ENCODE data around the gene KCNC1.

KCNC1 gene

GRCh38 chr11:17739945-17740338, 5.4 kb downstream of the KCNC1 start:
- no peak for DNase-seq

GRCh38 chr11:17740649-17741235, 6.2 kb downstream of the KCNC1 start:
- DNase-seq: no peak

DNA sequence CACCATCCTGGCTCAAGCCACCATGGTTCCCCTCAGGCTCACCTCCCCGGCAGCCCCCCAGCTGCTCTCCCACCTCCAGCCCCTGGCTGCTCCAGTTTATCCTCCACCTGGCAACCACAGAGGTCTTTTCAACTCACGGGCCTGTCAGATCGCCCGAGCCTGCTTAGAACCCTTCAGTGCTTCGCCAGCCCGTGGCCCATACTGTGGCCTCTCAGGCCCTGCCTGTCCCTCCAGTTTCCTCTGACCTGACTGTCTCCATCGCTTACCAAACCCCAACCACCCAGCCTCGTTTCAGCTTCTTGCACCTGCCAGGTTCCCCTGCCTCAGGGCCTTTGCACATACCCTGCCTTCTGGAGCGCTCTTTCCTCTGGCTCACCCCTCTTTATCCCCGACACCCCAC, 6.9 kb downstream of the KCNC1 start:
- DNase-seq: no peak

- DNase-seq: no peak
Observed at GRCh38 chr11:17742019-17742418, 7.4 kb downstream of the KCNC1 start.

- no peak for DNase-seq
Observed at GRCh38 chr11:17743026-17743807, 8.6 kb downstream of the KCNC1 start.

GRCh38 chr11:17743808-17744119, 9.2 kb downstream of the KCNC1 start:
- DNase-seq: no peak

GRCh38 chr11:17744151-17744940, 9.8 kb downstream of the KCNC1 start:
- DNase-seq: no peak

- no peak for DNase-seq
Observed at GRCh38 chr11:17745023-17745772, 10.6 kb downstream of the KCNC1 start.

DNA sequence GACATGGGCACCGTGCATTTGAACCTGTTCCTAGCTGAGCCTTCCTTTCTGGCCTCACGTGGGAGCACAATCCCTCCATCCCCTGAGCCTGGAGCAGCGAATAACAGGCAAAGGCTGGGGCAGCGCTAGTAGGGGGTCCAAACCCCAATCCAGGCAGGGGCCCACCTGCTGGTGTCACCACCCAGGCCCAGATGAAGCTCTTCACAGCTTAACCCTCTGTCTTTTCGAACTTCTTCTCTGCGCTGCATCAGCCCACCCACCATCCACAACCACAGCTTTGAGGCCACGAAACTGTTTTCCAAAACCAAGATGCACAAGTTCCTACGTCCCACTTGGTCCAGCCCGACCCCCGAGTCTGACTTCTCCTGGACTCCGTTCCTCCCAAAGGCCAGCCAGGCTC, 11.5 kb downstream of the KCNC1 start:
- DNase-seq: no peak

GRCh38 chr11:17747131-17747955, 12.8 kb downstream of the KCNC1 start:
- no peak for DNase-seq

DNA sequence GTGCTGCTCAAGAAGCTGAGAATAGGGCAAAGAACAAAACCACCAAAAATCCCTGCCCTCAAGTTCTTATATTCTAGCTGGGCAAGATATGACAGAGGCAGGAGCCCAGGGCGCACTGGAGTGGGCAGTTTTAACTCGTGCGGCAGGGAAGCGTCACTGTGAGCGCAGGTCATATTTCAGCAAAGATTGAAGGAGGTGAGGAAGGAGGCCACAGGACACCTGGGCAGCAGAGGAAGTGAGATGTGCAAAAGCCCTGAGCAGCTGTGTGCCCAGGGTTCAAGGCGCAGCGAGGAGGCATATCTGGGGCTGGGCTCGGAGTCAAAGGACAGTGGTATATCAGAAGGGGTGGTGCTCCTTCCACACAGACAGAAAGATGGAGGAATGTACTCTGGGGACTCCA, 13.5 kb downstream of the KCNC1 start:
- DNase-seq: no peak

DNA sequence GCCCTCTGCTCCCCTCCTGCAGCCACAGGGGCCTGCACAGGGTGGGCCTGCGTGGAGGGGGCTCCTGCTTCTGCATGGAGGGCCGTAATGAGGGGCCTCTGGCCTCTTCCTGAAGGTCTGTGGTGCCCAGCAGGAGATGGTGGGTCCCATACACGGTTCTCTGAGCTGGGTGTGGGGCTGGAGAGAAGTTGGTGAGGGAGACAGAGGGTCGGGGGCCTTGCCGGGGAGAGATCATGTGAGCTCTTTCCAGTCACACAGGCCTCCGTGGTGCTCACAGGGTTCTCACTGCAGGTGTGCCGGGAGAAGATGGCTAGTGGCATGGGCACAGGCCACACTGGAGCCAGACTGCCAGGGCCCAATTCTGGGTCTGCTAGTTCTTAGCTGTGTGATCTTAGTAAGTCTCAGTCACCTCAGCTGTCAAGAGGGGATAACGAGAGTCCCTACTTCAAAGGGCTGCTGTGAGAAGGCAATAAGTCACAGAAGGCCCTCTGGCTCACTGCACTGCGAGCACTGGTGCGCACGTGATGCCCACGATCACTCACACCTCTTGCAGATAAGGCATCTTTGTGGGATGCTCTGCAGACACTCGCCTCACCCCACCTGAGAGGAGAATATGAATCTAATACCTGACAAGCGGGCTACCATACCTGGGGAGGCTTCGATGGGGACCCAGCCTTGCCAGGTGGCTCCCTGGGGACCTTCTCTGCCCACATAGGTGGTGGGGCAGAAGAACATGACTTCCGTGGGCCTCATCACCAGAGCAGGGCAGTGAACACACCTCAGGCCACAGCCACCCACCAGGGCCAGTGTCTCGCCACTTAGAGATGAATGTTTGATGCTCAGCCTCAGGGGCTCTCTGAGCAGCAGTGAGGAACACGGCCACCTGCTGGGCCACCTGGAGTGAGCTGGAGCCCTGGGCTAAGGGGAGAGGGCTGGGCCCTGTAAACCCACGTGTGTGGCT, 14.5 kb downstream of the KCNC1 start:
- no peak for DNase-seq

DNA sequence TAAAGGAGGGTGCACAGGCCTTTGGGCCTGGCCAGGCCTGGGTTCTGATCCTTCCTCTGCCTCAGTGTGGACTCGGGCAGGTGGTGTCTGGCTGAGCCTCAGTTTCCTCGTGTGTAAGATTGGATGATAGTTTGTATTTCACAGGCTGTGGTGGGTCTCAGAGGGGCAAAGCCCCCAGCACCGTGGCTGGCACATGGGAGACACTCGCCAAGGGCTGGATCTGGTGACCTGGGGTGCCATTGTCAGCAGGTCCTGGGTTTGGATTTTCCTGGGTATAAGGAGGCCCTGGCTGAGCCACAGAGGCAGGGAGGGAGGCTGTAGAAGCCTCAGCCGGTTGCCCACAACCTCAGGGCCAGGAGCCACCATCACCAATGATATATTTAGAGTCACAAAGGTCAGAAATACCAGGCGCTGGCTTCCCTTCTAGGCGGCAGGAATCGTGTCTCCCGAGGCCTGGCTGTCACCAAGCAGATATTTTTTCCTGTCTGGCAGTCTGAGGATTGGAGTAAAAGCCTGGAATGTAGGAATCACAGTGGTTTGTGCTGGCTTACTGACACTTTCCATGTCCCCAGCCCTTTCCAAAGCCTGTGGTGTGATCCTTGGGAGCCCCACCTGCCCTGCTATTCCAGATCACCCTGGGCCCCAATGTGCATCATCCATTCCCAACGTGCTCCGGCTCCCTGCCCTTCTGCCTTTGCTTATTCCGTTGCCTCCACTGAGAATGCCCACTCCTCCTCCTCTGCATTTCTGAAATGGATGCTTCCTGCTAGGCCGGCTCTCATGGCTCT, 15.6 kb downstream of the KCNC1 start:
- no peak for DNase-seq

DNA sequence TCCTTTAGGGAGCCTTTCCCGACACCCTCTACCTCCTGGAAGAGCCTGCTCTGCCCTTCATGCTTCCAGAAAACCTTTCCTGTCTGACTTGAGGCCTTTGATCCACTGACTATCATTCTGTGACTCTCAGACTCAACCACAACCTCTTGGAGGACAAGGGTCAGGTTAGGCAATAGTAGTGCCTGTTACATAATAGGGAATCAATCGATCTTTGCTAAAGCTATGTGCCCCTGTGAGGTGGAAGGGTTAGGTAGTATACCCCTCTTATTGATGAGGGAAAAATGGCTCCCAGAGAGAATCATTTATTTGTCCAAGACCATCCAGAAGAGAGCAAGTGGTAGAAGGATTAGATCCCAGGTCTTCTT, 16.2 kb downstream of the KCNC1 start:
- no peak for DNase-seq

DNA sequence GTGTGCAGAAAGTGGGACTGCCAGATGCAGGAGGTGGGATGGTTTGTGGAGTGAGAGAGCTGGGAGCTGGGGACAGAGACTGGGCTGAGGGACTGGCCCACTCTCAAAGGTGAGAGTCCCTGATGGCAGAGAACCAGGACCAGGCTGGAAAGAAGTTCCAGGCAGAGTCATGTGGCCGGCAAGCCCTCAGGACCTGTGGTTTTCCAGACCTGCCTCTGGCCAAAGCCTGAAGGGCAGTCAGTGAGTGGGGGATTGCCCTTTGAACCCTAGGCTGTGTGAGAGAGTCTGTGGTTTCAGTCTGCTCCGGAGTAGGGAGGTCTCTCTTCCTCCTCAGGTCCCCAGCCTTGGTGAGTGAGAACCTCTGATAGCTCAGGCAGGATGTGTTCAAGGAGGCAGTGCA, 17.0 kb downstream of the KCNC1 start:
- no peak for DNase-seq

GRCh38 chr11:17752144-17752543, 17.6 kb downstream of the KCNC1 start:
- DNase-seq: no peak

- no peak for DNase-seq
Observed at GRCh38 chr11:17753153-17753552, 18.6 kb downstream of the KCNC1 start.

- DNase-seq: no peak
Observed at GRCh38 chr11:17753641-17754040, 19.1 kb downstream of the KCNC1 start.

DNA sequence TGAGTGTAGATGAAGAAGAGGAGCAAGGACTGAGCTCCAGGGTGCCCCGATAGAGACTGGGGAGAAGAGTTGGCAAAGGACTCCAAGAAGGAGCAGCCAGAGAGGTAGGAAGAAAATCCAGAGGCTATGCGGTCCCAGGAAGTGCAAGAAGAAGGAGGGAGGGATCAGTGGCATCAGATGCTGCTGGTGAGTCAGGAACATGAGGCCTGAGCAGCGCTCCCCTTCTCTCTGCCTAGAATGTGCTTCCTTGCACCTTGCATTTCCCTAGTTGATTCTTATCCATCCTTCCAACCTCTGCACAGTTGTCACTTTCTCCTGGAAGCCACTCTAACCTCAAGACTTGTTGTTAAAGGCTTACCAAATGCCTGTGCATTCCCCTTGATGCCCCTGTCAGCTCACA, 21.3 kb downstream of the KCNC1 start:
- DNase-seq: no peak

Measured in DMS 273 treated with DMSO at 0.1 percent for 48 hours (cell line).